GM12878 (cell line): Measurements from ENCODE around the gene PITPNM3. TPM values are rescaled to one million over a fixed set of nuclear protein-coding genes. Genes with fewer than 3 reads are reported as not detected.

Experiments
- ATAC-seq: fragments of 200-7000 bp; cut with Tn5 transposase; 3 replicates; pipeline ENCODE4 v1.9.1; 2020; ENCODE audit warnings: mild to moderate bottlenecking, moderate library complexity
- BruUV-seq: library from RNA; stranded (reverse); fragments of 400-500 nt; replicated peaks from 2 replicates; lab custom pipeline; 2021; lab: Mats Ljungman, UMichigan
- CTCF ChIA-PET: fragments of 300-600 bp; sonication (Branson Sonifier 250); formaldehyde crosslinking; extraction: SDS; loops from one replicate; lab custom pipeline; 2021; ENCODE audit warnings: inconsistent platforms; lab: Yijun Ruan, JAX
- POLR2A ChIA-PET: fragments of 350-600 bp; formaldehyde crosslinking; extraction: SDS; loops from one replicate; lab custom pipeline; 2021; ENCODE audit warnings: inconsistent platforms; lab: Charles Lee
- RAD21 ChIA-PET: fragments of 300-600 bp; sonication (Branson Sonifier 250); formaldehyde crosslinking; loops from one replicate; lab custom pipeline; 2023; ENCODE audit warnings: antibody characterized with exemption; ENCODE audit not compliant: unreplicated experiment; lab: Charles Lee
- SMC1A ChIA-PET: fragments of 300-600 bp; sonication (Branson Sonifier 250); formaldehyde crosslinking; loops from one replicate; lab custom pipeline; 2023; ENCODE audit not compliant: unreplicated experiment, uncharacterized antibody; lab: Charles Lee
- DNase-seq: peaks from one replicate; pipeline ENCODE4 v3.0.0-alpha.2; 2011; ENCODE audit warnings: low read depth, low spot score
- FAIRE-seq: peaks from 3 replicates; lab custom pipeline; 2011; peaks lifted over from hg19 to GRCh38; lab: Jason Lieb, UNC
- H2AFZ ChIP-seq: 2 replicates; pipeline ENCODE4 v1.6.0; 2011; ENCODE audit warnings: low read depth, low read length, control low read depth; ENCODE audit not compliant: control insufficient read depth
- H3K27ac ChIP-seq: 2 replicates; pipeline ENCODE4 v1.5.1; 2011; ENCODE audit warnings: control low read depth; ENCODE audit not compliant: control insufficient read depth, insufficient read depth
- H3K27me3 ChIP-seq, 2 experiments: replicated peaks in 1 of 2; 2 replicates each; pipeline versions ENCODE4 v1.6.0 to v1.6.1; 2011; ENCODE audit warnings: low read length in 1 of 2; ENCODE audit not compliant: control insufficient read depth in 2 of 2, insufficient read depth in 2 of 2
- H3K36me3 ChIP-seq, 2 experiments: 2 replicates each; pipeline ENCODE4 v1.5.1; 2011; ENCODE audit warnings: low read length in 1 of 2; ENCODE audit not compliant: control insufficient read depth in 2 of 2, insufficient read depth in 2 of 2
- H3K4me1 ChIP-seq: 2 replicates; pipeline ENCODE4 v1.6.1; 2011; ENCODE audit warnings: mild to moderate bottlenecking, low read length, moderate library complexity, mixed read lengths; ENCODE audit not compliant: control insufficient read depth, insufficient read depth
- H3K4me2 ChIP-seq: 2 replicates; pipeline ENCODE4 v1.6.0; 2011; ENCODE audit warnings: control low read depth; ENCODE audit not compliant: control insufficient read depth, insufficient read depth
- H3K4me3 ChIP-seq: fragments of 200-600 bp; sonication (generic); 2 replicates; pipeline ENCODE4 v1.5.1; 2016
- H3K79me2 ChIP-seq: 2 replicates; pipeline ENCODE4 v1.6.0; 2011; ENCODE audit warnings: low read length; ENCODE audit not compliant: control insufficient read depth, insufficient read depth
- H3K9ac ChIP-seq: 2 replicates; pipeline ENCODE4 v1.8.0; 2011; ENCODE audit warnings: low read length, control low read depth, mixed read lengths; ENCODE audit not compliant: control insufficient read depth, insufficient read depth
- H3K9me3 ChIP-seq: replicated peaks from 3 replicates; pipeline ENCODE4 v1.5.1; 2011; ENCODE audit warnings: mild to moderate bottlenecking, low read length; ENCODE audit not compliant: control insufficient read depth, insufficient read depth
- H4K20me1 ChIP-seq: 2 replicates; pipeline ENCODE4 v1.6.0; 2011; ENCODE audit not compliant: control insufficient read depth, insufficient read depth
- BCL11A ChIP-seq: IDR thresholded peaks from 2 replicates; pipeline ENCODE4 v1.6.1; 2011; ENCODE audit warnings: low read depth, low read length
- BRCA1 ChIP-seq: IDR thresholded peaks from 2 replicates; pipeline ENCODE4 v1.6.1; 2011; ENCODE audit warnings: low read depth, low read length, improper control_type of control experiment
- CHD1 ChIP-seq: IDR thresholded peaks from 2 replicates; pipeline ENCODE4 v1.6.1; 2012; ENCODE audit warnings: low read depth, low read length, improper control_type of control experiment
- CHD4 ChIP-seq: fragments of 200-600 bp; sonication (generic); IDR thresholded peaks from 2 replicates; pipeline ENCODE4 v1.6.1; 2016; ENCODE audit warnings: mild to moderate bottlenecking
- E2F8 ChIP-seq: fragments of 450-650 bp; IDR thresholded peaks from 2 replicates; pipeline ENCODE4 v1.6.1; 2018; ENCODE audit warnings: mild to moderate bottlenecking, low read depth, moderate library complexity; ENCODE audit not compliant: partially characterized antibody
- IRF4 ChIP-seq: IDR thresholded peaks from 2 replicates; pipeline ENCODE4 v1.6.1; 2011; ENCODE audit warnings: low read depth, low read length
- LARP7 ChIP-seq: fragments of 450-650 bp; IDR thresholded peaks from 2 replicates; pipeline ENCODE4 v1.6.1; 2017; ENCODE audit warnings: mild to moderate bottlenecking
- PAX5 ChIP-seq: IDR thresholded peaks from 2 replicates; pipeline ENCODE4 v1.6.1; 2011; ENCODE audit warnings: low read depth, low read length, borderline replicate concordance
- RBBP5 ChIP-seq: fragments of 200-600 bp; sonication (generic); conservative IDR thresholded peaks from 2 replicates; pipeline ENCODE4 v1.6.1; 2016
- RUNX3 ChIP-seq: IDR thresholded peaks from 2 replicates; pipeline ENCODE4 v1.6.1; 2012; ENCODE audit warnings: low read length, inconsistent platforms
- SIX5 ChIP-seq: IDR thresholded peaks from 2 replicates; pipeline ENCODE4 v1.6.1; 2011; ENCODE audit warnings: mild to moderate bottlenecking, low read depth, low read length, moderate library complexity; ENCODE audit not compliant: severe bottlenecking
- SMARCA5 ChIP-seq: fragments of 450-650 bp; IDR thresholded peaks from 2 replicates; pipeline ENCODE4 v1.6.1; 2017; ENCODE audit warnings: mild to moderate bottlenecking
- SUPT20H ChIP-seq: IDR thresholded peaks from 2 replicates; pipeline ENCODE4 v1.6.1; 2011; ENCODE audit warnings: low read depth, mild to moderate bottlenecking, low read length, moderate library complexity, borderline replicate concordance; ENCODE audit not compliant: control insufficient read depth
- YY1 ChIP-seq: IDR thresholded peaks from 2 replicates; pipeline ENCODE4 v1.6.1; 2011; ENCODE audit warnings: low read depth, mild to moderate bottlenecking, low read length
- WGBS: methylation state at CpG from one replicate; pipeline ENCODE4 v1.1.6; 2016; ENCODE audit warnings: low lambda C conversion rate; ENCODE audit not compliant: insufficient replicate concordance, insufficient coverage; ENCODE audit errors: missing lambda C conversion rate; 5-methylcytosine and 5-hydroxymethylcytosine counted together
- in situ Hi-C: fragments of 300-500 bp; cut with MboI; formaldehyde crosslinking; loops from 9 replicates; pipeline ENCODE4 v1.14.3; 2018; ENCODE audit warnings: mixed read lengths
- intact Hi-C: fragments of 100-400 bp; cut with micrococcal nuclease; formaldehyde crosslinking; loops from one replicate; pipeline ENCODE4 v1.14.2; 2022; ENCODE audit not compliant: unreplicated experiment
- polyA plus RNA-seq, 11 experiments: library from polyadenylated mRNA; depleted of rRNA in 4 of 11; unstranded in 6 of 11; stranded (reverse) in 5 of 11; fragments of >200 nt; fragmentation: Nextera tagmentation in 4 of 11; fragmentation: Illumina TruSeq in 1 of 11; extraction: Ambion mirVana in 4 of 11; extraction: Trizol in 1 of 11; gene quantifications; 1 replicate in 1 of 11; 2 replicates in 10 of 11; pipeline versions ENCODE4 v1.2.1 to v1.2.3, GENCODE V29; 2011 to 2016; ENCODE audit warnings: inconsistent platforms in 2 of 11, missing spikeins in 2 of 11, low read depth in 1 of 11
- total RNA-seq, 4 experiments: library from RNA; depleted of rRNA in 3 of 4; stranded (reverse); fragments of >200 nt in 3 of 4; fragmentation: Illumina TruSeq in 1 of 4; extraction: Trizol in 1 of 4; gene quantifications; 2 replicates each; pipeline versions ENCODE4 v1.2.1 to v1.2.3, GENCODE V29; 2013 to 2021

Gene PITPNM3
- total and polyA plus RNA-seq, 10 of the 15 experiments (the other 5 are each of a cell fraction or from before 2014, with no cell fraction given) = 0.02 to 0.49 (median 0.19) TPM; not detected in 1

GRCh38 chr17:6454495-6455320 lies 101.6 kb downstream of the PITPNM3 start:
- Histone ChIP-seq H3K9me3 (no peaks in the 10 kb centered on the region), H4K20me1 (no peaks in the 10 kb centered on the region), H3K9ac (no peak overlapping the region), H3K4me1 (peaks cover 40% of the 10 kb centered on the region), H3K79me2 (no peaks in the 10 kb centered on the region), H3K27ac (no peak overlapping the region), H3K4me2 (peak overlapping the region; percentile 62), H3K27me3 (no peaks in the 10 kb centered on the region; a peak in 1 of 4 replicates), H3K36me3 (no peaks in the 10 kb centered on the region), H3K4me3 (peak overlapping the region; percentile 28; the same call in 1 of the 2 replicates), H2AFZ (peak overlapping the region; percentile 55)
- in situ Hi-C loops (no loop called here), intact Hi-C loops (no loop called here)
- CTCF ChIA-PET = no interaction called here
- WGBS = 20% methylated on average over 34 of the region's 35 CpGs
- SMC1A ChIA-PET = no interaction called here
- POLR2A ChIA-PET = no interaction called here
- no peak for ATAC-seq
- no peak for DNase-seq
- BruUV-seq = no TSS peak
- RAD21 ChIA-PET = no interaction called here
- FAIRE-seq = no peak
- TF ChIP-seq YY1 = 0 out of 2 replicates have a peak, but pooled peaks have one; percentile 20
- no peak for TF ChIP-seq CHD4
- TF ChIP-seq RUNX3 = peak; percentile 26; the same call in 1 of the 2 replicates

GRCh38 chr17:6453279-6454024 lies 102.9 kb downstream of the PITPNM3 start:
- WGBS = 75% methylated on average over 14 of the region's 14 CpGs
- Histone ChIP-seq H3K79me2 (no peaks in the 10 kb centered on the region), H3K9me3 (no peaks in the 10 kb centered on the region), H4K20me1 (no peaks in the 10 kb centered on the region), H3K9ac (no peak overlapping the region), H3K4me3 (no peak overlapping the region), H3K27ac (no peak overlapping the region), H3K4me1 (peaks cover 43% of the 10 kb centered on the region), H3K27me3 (no peaks in the 10 kb centered on the region; a peak in 1 of 4 replicates), H3K4me2 (no peak overlapping the region), H3K36me3 (peaks cover 0 to 2% of the 10 kb centered on the region in 2 experiments; a peak in 1 of 4 replicates), H2AFZ (no peak overlapping the region)
- no TSS peak for BruUV-seq
- POLR2A ChIA-PET = interaction anchor here (0.5 kb wide), 1 partner anchor 1230 kb away, joined by 3 read pairs; no protein-coding TSS in a partner anchor
- intact Hi-C loops = no loop called here
- SMC1A ChIA-PET = no interaction called here
- no peak for ATAC-seq
- DNase-seq = no peak
- in situ Hi-C loops = no loop called here
- RAD21 ChIA-PET = no interaction called here
- CTCF ChIA-PET = interaction anchor here (1.2 to 1.5 kb wide), 2 partner anchors 19 to 162 kb away, joined by 3 read pairs; no protein-coding TSS in a partner anchor
- no peak for FAIRE-seq
- TF ChIP-seq SMARCA5 = no peak
- TF ChIP-seq SUPT20H = no peak
- TF ChIP-seq BRCA1 = no peak
- TF ChIP-seq LARP7 = no peak
- no peak for TF ChIP-seq RBBP5
- no peak for TF ChIP-seq IRF4
- TF ChIP-seq BCL11A = no peak
- no peak for TF ChIP-seq SIX5
- no peak for TF ChIP-seq PAX5
- TF ChIP-seq CHD1 = no peak
- no peak for TF ChIP-seq E2F8
